Activated naive CD4-positive, alpha-beta T cell treated with anti-CD3 and anti-CD28 coated beads, Interleukin-2, amount 50 U/mL, for 24 hours (primary cell): ENCODE measurements around the gene MYO7B.

Experiments
- H3K27ac Mint-ChIP-seq: one replicate; pipeline ENCODE4 v1.8.0; 2021; ENCODE audit warnings: mild to moderate bottlenecking, mixed read lengths
- H3K27me3 Mint-ChIP-seq: one replicate; pipeline ENCODE4 v1.8.0; 2021; ENCODE audit warnings: mixed read lengths
- H3K36me3 Mint-ChIP-seq: one replicate; pipeline ENCODE4 v1.8.0; 2021; ENCODE audit warnings: mixed read lengths
- H3K4me1 Mint-ChIP-seq: one replicate; pipeline ENCODE4 v1.8.0; 2021; ENCODE audit warnings: mixed read lengths
- H3K4me3 Mint-ChIP-seq: one replicate; pipeline ENCODE4 v1.8.0; 2021; ENCODE audit warnings: mild to moderate bottlenecking, mixed read lengths
- H3K9me3 Mint-ChIP-seq: one replicate; pipeline ENCODE4 v1.8.0; 2021; ENCODE audit warnings: mixed read lengths

MYO7B gene

GRCh38 chr2:127652786-127653357, 117.4 kb downstream of the MYO7B start:
- Mint-ChIP-seq H3K4me3 (no peak overlapping the region), H3K9me3 (no peaks in the 10 kb centered on the region), H3K27ac (peak overlapping the region; percentile 36), H3K4me1 (peaks cover 17% of the 10 kb centered on the region), H3K27me3 (no peaks in the 10 kb centered on the region), H3K36me3 (no peaks in the 10 kb centered on the region)

GRCh38 chr2:127653421-127654083, 118.1 kb downstream of the MYO7B start:
- Mint-ChIP-seq H3K9me3 (no peaks in the 10 kb centered on the region), H3K27ac (no peak overlapping the region), H3K4me1 (peaks cover 12% of the 10 kb centered on the region), H3K36me3 (no peaks in the 10 kb centered on the region), H3K4me3 (no peak overlapping the region), H3K27me3 (no peaks in the 10 kb centered on the region)

- Mint-ChIP-seq H3K9me3 (no peaks in the 10 kb centered on the region), H3K4me1 (peaks cover 6% of the 10 kb centered on the region), H3K27me3 (no peaks in the 10 kb centered on the region), H3K36me3 (no peaks in the 10 kb centered on the region), H3K4me3 (no peak overlapping the region), H3K27ac (no peak overlapping the region)
Measured at GRCh38 chr2:127654084-127654837, 118.8 kb downstream of the MYO7B start.

- Mint-ChIP-seq H3K4me1 (peaks cover 1% of the 10 kb centered on the region), H3K4me3 (no peak overlapping the region), H3K27ac (no peak overlapping the region), H3K9me3 (no peaks in the 10 kb centered on the region), H3K36me3 (peaks cover under 1% of the 10 kb centered on the region), H3K27me3 (peaks cover under 1% of the 10 kb centered on the region)
Measured at GRCh38 chr2:127654838-127655175, 119.3 kb downstream of the MYO7B start.

GRCh38 chr2:127655209-127656073, 120.0 kb downstream of the MYO7B start:
- no peaks in the 10 kb centered on the region for H3K4me1 Mint-ChIP-seq
- H3K36me3 Mint-ChIP-seq = peaks cover 2% of the 10 kb centered on the region
- H3K9me3 Mint-ChIP-seq = no peaks in the 10 kb centered on the region
- H3K4me3 Mint-ChIP-seq = no peak overlapping the region
- H3K27me3 Mint-ChIP-seq = peaks cover 1% of the 10 kb centered on the region
- H3K27ac Mint-ChIP-seq = no peak overlapping the region

GRCh38 chr2:127656569-127657231, 121.2 kb downstream of the MYO7B start:
- Mint-ChIP-seq H3K9me3 (no peaks in the 10 kb centered on the region), H3K4me1 (no peaks in the 10 kb centered on the region), H3K4me3 (no peak overlapping the region), H3K27me3 (peaks cover 6% of the 10 kb centered on the region), H3K36me3 (peaks cover 2% of the 10 kb centered on the region), H3K27ac (no peak overlapping the region)

- Mint-ChIP-seq H3K9me3 (no peaks in the 10 kb centered on the region), H3K27ac (no peak overlapping the region), H3K36me3 (peaks cover 2% of the 10 kb centered on the region), H3K4me3 (no peak overlapping the region), H3K4me1 (no peaks in the 10 kb centered on the region), H3K27me3 (peaks cover 6% of the 10 kb centered on the region)
Measured at GRCh38 chr2:127657232-127657595, 121.7 kb downstream of the MYO7B start.

- Mint-ChIP-seq H3K27me3 (peaks cover 6% of the 10 kb centered on the region), H3K36me3 (peaks cover 2% of the 10 kb centered on the region), H3K4me1 (no peaks in the 10 kb centered on the region), H3K9me3 (no peaks in the 10 kb centered on the region), H3K4me3 (no peak overlapping the region), H3K27ac (no peak overlapping the region)
Measured at GRCh38 chr2:127658146-127658545, 122.7 kb downstream of the MYO7B start.

- H3K4me3 Mint-ChIP-seq = no peak overlapping the region
- H3K27ac Mint-ChIP-seq = no peak overlapping the region
- H3K9me3 Mint-ChIP-seq = no peaks in the 10 kb centered on the region
- peaks cover 12% of the 10 kb centered on the region for H3K27me3 Mint-ChIP-seq
- H3K4me1 Mint-ChIP-seq = no peaks in the 10 kb centered on the region
- H3K36me3 Mint-ChIP-seq = peaks cover 2% of the 10 kb centered on the region
Measured at GRCh38 chr2:127658641-127659407, 123.3 kb downstream of the MYO7B start.

- H3K4me3 Mint-ChIP-seq = no peak overlapping the region
- no peaks in the 10 kb centered on the region for H3K9me3 Mint-ChIP-seq
- H3K27me3 Mint-ChIP-seq = peaks cover 12% of the 10 kb centered on the region
- H3K36me3 Mint-ChIP-seq = peaks cover 2% of the 10 kb centered on the region
- H3K27ac Mint-ChIP-seq = no peak overlapping the region
- no peaks in the 10 kb centered on the region for H3K4me1 Mint-ChIP-seq
Measured at GRCh38 chr2:127659408-127660290, 124.2 kb downstream of the MYO7B start.

GRCh38 chr2:127660291-127660578, 124.8 kb downstream of the MYO7B start:
- Mint-ChIP-seq H3K9me3 (no peaks in the 10 kb centered on the region), H3K27me3 (peaks cover 16% of the 10 kb centered on the region), H3K4me3 (no peak overlapping the region), H3K27ac (no peak overlapping the region), H3K36me3 (peaks cover 2% of the 10 kb centered on the region), H3K4me1 (no peaks in the 10 kb centered on the region)

GRCh38 chr2:127661072-127661649, 125.7 kb downstream of the MYO7B start:
- H3K27me3 Mint-ChIP-seq = peaks cover 20% of the 10 kb centered on the region
- peaks cover 2% of the 10 kb centered on the region for H3K36me3 Mint-ChIP-seq
- no peaks in the 10 kb centered on the region for H3K4me1 Mint-ChIP-seq
- H3K9me3 Mint-ChIP-seq = no peaks in the 10 kb centered on the region
- H3K27ac Mint-ChIP-seq = no peak overlapping the region
- no peak overlapping the region for H3K4me3 Mint-ChIP-seq

GRCh38 chr2:127661949-127662510, 126.5 kb downstream of the MYO7B start:
- H3K27me3 Mint-ChIP-seq = peaks cover 26% of the 10 kb centered on the region
- no peaks in the 10 kb centered on the region for H3K4me1 Mint-ChIP-seq
- no peak overlapping the region for H3K4me3 Mint-ChIP-seq
- H3K36me3 Mint-ChIP-seq = peaks cover 2% of the 10 kb centered on the region
- no peaks in the 10 kb centered on the region for H3K9me3 Mint-ChIP-seq
- no peak overlapping the region for H3K27ac Mint-ChIP-seq
